Spleen (tissue), 7 donors: ENCODE results near the gene XPR1.

Experiments used
- CTCF ChIP-seq, 11 experiments: fragments of 200-600 bp in 7 of 11; fragments of 450-650 bp in 4 of 11; sonication (generic) in 4 of 11; IDR thresholded peaks in 8 of 11; conservative IDR thresholded peaks in 3 of 11; 1 replicate in 7 of 11; 2 replicates in 4 of 11; pipeline versions ENCODE4 v1.4.0 to v1.8.0; 2016 to 2021; ENCODE audit warnings: antibody characterized with exemption in 11 of 11, inconsistent platforms in 4 of 11, mild to moderate bottlenecking in 1 of 11
- POLR2A ChIP-seq, 3 donors: fragments of 450-650 bp; IDR thresholded peaks; one replicate each; pipeline ENCODE4 v1.5.1; 2017; ENCODE audit warnings: antibody characterized with exemption in 3 of 3, mild to moderate bottlenecking in 1 of 3
- POLR2AphosphoS5 ChIP-seq, 3 donors: sonication (generic); formaldehyde crosslinking; IDR thresholded peaks; one replicate each; pipeline ENCODE4 v1.5.1; 2017; ENCODE audit warnings: antibody characterized with exemption in 3 of 3
- donor health status: DM: no; HTN: no; CAD: no; lungs with moderate emphysema.
- donor health status: DM: no; HTN: no; CAD: no.
- donor health status: DM: no; HTN: no; CAD: no.

- TF ChIP-seq POLR2A (IDR thresholded peaks at IDR 0.05) (no peak), POLR2AphosphoS5 (IDR thresholded peaks at IDR 0.05) (no peak), CTCF (IDR thresholded peaks at IDR 0.05 in 8 of 11, conservative IDR thresholded peaks at IDR 0.05 in 3 of 11) (no peak)
Observed at GRCh38 chr1:180909462-180909976, 277.7 kb downstream of the XPR1 start.
